IMR-90 (cell line): ENCODE results near the gene MAS1L. TPM values are rescaled to one million over a fixed set of nuclear protein-coding genes. Genes with fewer than 3 reads are reported as not detected.

Experiments
- ATAC-seq: fragments of 200-7000 bp; cut with Tn5 transposase; 2 replicates; pipeline ENCODE4 v1.9.1; 2020; ENCODE audit warnings: low read depth, mild to moderate bottlenecking, moderate library complexity
- BruUV-seq: library from RNA; stranded (reverse); fragments of 400-500 nt; replicated peaks from 2 replicates; lab custom pipeline; 2021; lab: Mats Ljungman, UMichigan
- CTCF ChIA-PET: fragments of 300-600 bp; formaldehyde crosslinking; extraction: SDS; loops from one replicate; lab custom pipeline; 2021; ENCODE audit warnings: antibody characterized with exemption; lab: Yijun Ruan, JAX
- POLR2A ChIA-PET: fragments of 300-600 bp; sonication (Branson Sonifier 250); formaldehyde crosslinking; loops from one replicate; lab custom pipeline; 2022; ENCODE audit warnings: antibody characterized with exemption; ENCODE audit not compliant: unreplicated experiment; lab: Charles Lee
- DNase-seq: peaks from one replicate; pipeline ENCODE4 v3.0.0; 2013
- H2AFZ ChIP-seq: replicated peaks from 2 replicates; pipeline ENCODE3; 2013; ENCODE audit warnings: low read length, mild to moderate bottlenecking; ENCODE audit not compliant: poor library complexity
- H2AK5ac ChIP-seq: 2 replicates; pipeline ENCODE4 v1.6.1; 2013; ENCODE audit warnings: low read depth, low read length, inconsistent platforms
- H2AK9ac ChIP-seq: replicated peaks from 2 replicates; pipeline ENCODE3; 2013; ENCODE audit warnings: mild to moderate bottlenecking, low read depth, low read length, moderate library complexity; ENCODE audit not compliant: poor library complexity
- H2BK120ac ChIP-seq: 2 replicates; pipeline ENCODE4 v1.6.1; 2013; ENCODE audit warnings: low read depth, low read length, inconsistent platforms
- H2BK15ac ChIP-seq: 3 replicates; pipeline ENCODE4 v1.6.1; 2013; ENCODE audit warnings: low read depth, low read length, inconsistent platforms
- H2BK20ac ChIP-seq: 2 replicates; pipeline ENCODE4 v1.6.1; 2013; ENCODE audit warnings: low read depth, mild to moderate bottlenecking, inconsistent platforms, low read length, moderate library complexity
- H2BK5ac ChIP-seq: 2 replicates; pipeline ENCODE4 v1.6.1; 2013; ENCODE audit warnings: mild to moderate bottlenecking, low read depth, low read length, inconsistent platforms; ENCODE audit not compliant: poor library complexity, severe bottlenecking
- H3K14ac ChIP-seq: replicated peaks from 2 replicates; pipeline ENCODE4 v1.6.1; 2013; ENCODE audit warnings: low read depth, low read length, inconsistent platforms
- H3K18ac ChIP-seq: 2 replicates; pipeline ENCODE4 v1.6.1; 2013; ENCODE audit warnings: low read depth, low read length, control low read depth
- H3K23ac ChIP-seq: 2 replicates; pipeline ENCODE4 v1.6.1; 2013; ENCODE audit warnings: low read depth, low read length, inconsistent platforms
- H3K27ac ChIP-seq: 2 replicates; pipeline ENCODE4 v1.5.1; 2013; ENCODE audit warnings: mild to moderate bottlenecking, control low read depth, low read length; ENCODE audit not compliant: insufficient read depth
- H3K27me3 ChIP-seq: 2 replicates; pipeline ENCODE4 v1.6.1; 2013; ENCODE audit warnings: low read length; ENCODE audit not compliant: control insufficient read depth, insufficient read depth
- H3K36me3 ChIP-seq: 2 replicates; pipeline ENCODE4 v1.6.1; 2013; ENCODE audit warnings: low read length, mixed read lengths; ENCODE audit not compliant: control insufficient read depth, insufficient read depth
- H3K4ac ChIP-seq: 2 replicates; pipeline ENCODE4 v1.6.1; 2013; ENCODE audit warnings: low read depth, low read length, inconsistent platforms
- H3K4me1 ChIP-seq: 2 replicates; pipeline ENCODE4 v1.6.1; 2013; ENCODE audit warnings: low read length, mixed read lengths; ENCODE audit not compliant: control insufficient read depth, insufficient read depth
- H3K4me2 ChIP-seq: 2 replicates; pipeline ENCODE4 v1.6.1; 2013; ENCODE audit warnings: low read depth, mild to moderate bottlenecking, control low read depth, low read length, moderate library complexity
- H3K4me3 ChIP-seq: 2 replicates; pipeline ENCODE4 v1.5.1; 2013; ENCODE audit warnings: low read depth, mild to moderate bottlenecking, control low read depth, low read length, moderate library complexity; ENCODE audit not compliant: insufficient read depth
- H3K56ac ChIP-seq: 2 replicates; pipeline ENCODE4 v1.6.1; 2013; ENCODE audit warnings: low read length, inconsistent platforms; ENCODE audit not compliant: insufficient read depth; ENCODE audit errors: extremely low read depth
- H3K79me1 ChIP-seq, 2 experiments: 2 replicates each; pipeline ENCODE4 v1.6.1; 2013; ENCODE audit warnings: low read length in 2 of 2, inconsistent platforms in 1 of 2, low read depth in 1 of 2
- H3K9ac ChIP-seq: 2 replicates; pipeline ENCODE4 v1.6.1; 2013; ENCODE audit warnings: low read depth, low read length, control low read depth
- H3K9me1 ChIP-seq: 2 replicates; pipeline ENCODE4 v1.6.1; 2013; ENCODE audit warnings: low read length, inconsistent platforms; ENCODE audit not compliant: insufficient read depth
- H3K9me3 ChIP-seq: 2 replicates; pipeline ENCODE4 v1.6.1; 2013; ENCODE audit warnings: low read length; ENCODE audit not compliant: control insufficient read depth, insufficient read depth
- H4K20me1 ChIP-seq: 2 replicates; pipeline ENCODE4 v1.6.1; 2013; ENCODE audit warnings: low read length, inconsistent platforms; ENCODE audit not compliant: insufficient read depth
- H4K5ac ChIP-seq: 2 replicates; pipeline ENCODE4 v1.6.1; 2013; ENCODE audit warnings: mild to moderate bottlenecking, low read depth, low read length, control low read depth
- H4K8ac ChIP-seq, 2 experiments: 2 replicates each; pipeline ENCODE4 v1.6.1; 2013; ENCODE audit warnings: low read depth in 2 of 2, low read length in 2 of 2, control low read depth in 1 of 2, inconsistent platforms in 1 of 2
- H4K91ac ChIP-seq: 2 replicates; pipeline ENCODE4 v1.6.1; 2013; ENCODE audit warnings: low read depth, low read length, inconsistent platforms; ENCODE audit not compliant: insufficient read depth
- BHLHE40 ChIP-seq: fragments of 150-350 bp; IDR thresholded peaks from 2 replicates; pipeline ENCODE4 v1.6.1; 2016; ENCODE audit warnings: mild to moderate bottlenecking, low read depth, low read length
- CEBPB ChIP-seq: IDR thresholded peaks from 2 replicates; pipeline ENCODE4 v1.6.1; 2012; ENCODE audit warnings: low read depth, low read length, improper control_type of control experiment
- CHD1 ChIP-seq: IDR thresholded peaks from 2 replicates; pipeline ENCODE4 v1.6.1; 2012; ENCODE audit warnings: low read depth, low read length, improper control_type of control experiment
- FOS ChIP-seq: fragments of 150-350 bp; IDR thresholded peaks from 2 replicates; pipeline ENCODE4 v1.6.1; 2016; ENCODE audit warnings: low read depth, low read length
- MAFK ChIP-seq: IDR thresholded peaks from 2 replicates; pipeline ENCODE4 v1.6.1; 2012; ENCODE audit warnings: low read depth, low read length, improper control_type of control experiment
- MAZ ChIP-seq: IDR thresholded peaks from 2 replicates; pipeline ENCODE4 v1.6.1; 2012; ENCODE audit warnings: low read depth, mild to moderate bottlenecking, low read length, improper control_type of control experiment, moderate library complexity, borderline replicate concordance
- RFX5 ChIP-seq: IDR thresholded peaks from 2 replicates; pipeline ENCODE4 v1.8.0; 2012; ENCODE audit warnings: low read depth, mild to moderate bottlenecking, low read length, moderate library complexity
- WGBS, 2 experiments: methylation state at CpG; one replicate each; pipeline versions ENCODE4 v1.1.5 to v1.1.7; 2013; ENCODE audit warnings: missing lambda C conversion rate in 2 of 2; ENCODE audit not compliant: insufficient read length in 1 of 2; ENCODE audit errors: extremely low coverage in 2 of 2; 5-methylcytosine and 5-hydroxymethylcytosine counted together
- dilution Hi-C: fragments of 300-500 bp; cut with HindIII; formaldehyde crosslinking; loops from one replicate; pipeline ENCODE4 v1.14.3; 2018; ENCODE audit warnings: low sequenced_read_pairs; ENCODE audit not compliant: unreplicated experiment
- in situ Hi-C: fragments of 300-500 bp; cut with MboI; formaldehyde crosslinking; loops from 3 replicates; pipeline ENCODE4 v1.14.3; 2019; ENCODE audit warnings: low sequenced_read_pairs, inconsistent platforms, mixed read lengths
- intact Hi-C: fragments of 100-400 bp; cut with micrococcal nuclease; formaldehyde crosslinking; loops from 2 replicates; pipeline ENCODE4 v1.10.0; 2022
- polyA plus RNA-seq, 3 experiments: library from polyadenylated mRNA; depleted of rRNA; stranded (reverse); fragments of >200 nt; gene quantifications; 2 replicates each; pipeline ENCODE4 v1.2.3, GENCODE V29; 2012; ENCODE audit warnings: low replicate concordance in 1 of 3
- total RNA-seq: library from RNA; depleted of rRNA; stranded (reverse); fragments of >200 nt; gene quantifications from 2 replicates; pipeline ENCODE4 v1.2.3, GENCODE V29; 2012
- TF ChIP-seq, protein P1 (sequence below): fragments of 150-350 bp; IDR thresholded peaks from 2 replicates; pipeline ENCODE4 v1.6.1; 2016; ENCODE audit warnings: low read depth, mild to moderate bottlenecking, low read length, moderate library complexity, borderline replicate concordance
- TF ChIP-seq, protein P2 (sequence below): conservative IDR thresholded peaks from 2 replicates; pipeline ENCODE4 v1.5.1; 2012; ENCODE audit warnings: mild to moderate bottlenecking, low read depth, low read length, improper control_type of control experiment
- TF ChIP-seq, protein P3 (sequence below): fragments of 150-350 bp; IDR thresholded peaks from 2 replicates; pipeline ENCODE4 v1.6.1; 2017; ENCODE audit warnings: mild to moderate bottlenecking, antibody characterized with exemption, low read length, low read depth

MAS1L gene
- total and polyA plus RNA-seq, 2 of the 4 experiments (the other 2 are of a cell fraction): not detected

- Histone ChIP-seq H4K5ac (no peak overlapping the region), H2AK9ac (no peak overlapping the region), H2BK120ac (no peak overlapping the region), H3K4me3 (no peak overlapping the region), H3K9me3 (peaks cover 8% of the 10 kb centered on the region; the same call in 1 of the 2 replicates), H3K9ac (no peak overlapping the region), H3K18ac (no peak overlapping the region), H3K56ac (no peak overlapping the region), H3K27me3 (no peaks in the 10 kb centered on the region), H3K9me1 (no peaks in the 10 kb centered on the region), H4K91ac (no peak overlapping the region), H3K4me1 (no peaks in the 10 kb centered on the region), H2AK5ac (no peak overlapping the region), H3K36me3 (no peaks in the 10 kb centered on the region), H3K4ac (no peak overlapping the region), H2AFZ (no peak overlapping the region), H4K8ac (no peak overlapping the region), H2BK5ac (no peak overlapping the region), H2BK15ac (no peak overlapping the region), H3K14ac (no peak overlapping the region), H3K23ac (no peak overlapping the region), H3K27ac (no peak overlapping the region), H3K79me1 (no peaks in the 10 kb centered on the region), H2BK20ac (no peak overlapping the region), H3K4me2 (no peak overlapping the region), H4K20me1 (no peaks in the 10 kb centered on the region)
- BruUV-seq: no TSS peak
- intact Hi-C loops (no loop called here), in situ Hi-C loops (no loop called here), dilution Hi-C loops (no loop called here)
- ATAC-seq: no peak
- WGBS, 2 experiments: no CpG with 5 or more reads among the region's 5 CpGs
- no peak for TF ChIP-seq RFX5
- no peak for TF ChIP-seq FOS
- TF ChIP-seq CEBPB: no peak
- TF ChIP-seq, protein P1, sequence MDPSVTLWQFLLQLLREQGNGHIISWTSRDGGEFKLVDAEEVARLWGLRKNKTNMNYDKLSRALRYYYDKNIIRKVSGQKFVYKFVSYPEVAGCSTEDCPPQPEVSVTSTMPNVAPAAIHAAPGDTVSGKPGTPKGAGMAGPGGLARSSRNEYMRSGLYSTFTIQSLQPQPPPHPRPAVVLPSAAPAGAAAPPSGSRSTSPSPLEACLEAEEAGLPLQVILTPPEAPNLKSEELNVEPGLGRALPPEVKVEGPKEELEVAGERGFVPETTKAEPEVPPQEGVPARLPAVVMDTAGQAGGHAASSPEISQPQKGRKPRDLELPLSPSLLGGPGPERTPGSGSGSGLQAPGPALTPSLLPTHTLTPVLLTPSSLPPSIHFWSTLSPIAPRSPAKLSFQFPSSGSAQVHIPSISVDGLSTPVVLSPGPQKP: no peak
- TF ChIP-seq MAFK: no peak
- TF ChIP-seq, protein P2, sequence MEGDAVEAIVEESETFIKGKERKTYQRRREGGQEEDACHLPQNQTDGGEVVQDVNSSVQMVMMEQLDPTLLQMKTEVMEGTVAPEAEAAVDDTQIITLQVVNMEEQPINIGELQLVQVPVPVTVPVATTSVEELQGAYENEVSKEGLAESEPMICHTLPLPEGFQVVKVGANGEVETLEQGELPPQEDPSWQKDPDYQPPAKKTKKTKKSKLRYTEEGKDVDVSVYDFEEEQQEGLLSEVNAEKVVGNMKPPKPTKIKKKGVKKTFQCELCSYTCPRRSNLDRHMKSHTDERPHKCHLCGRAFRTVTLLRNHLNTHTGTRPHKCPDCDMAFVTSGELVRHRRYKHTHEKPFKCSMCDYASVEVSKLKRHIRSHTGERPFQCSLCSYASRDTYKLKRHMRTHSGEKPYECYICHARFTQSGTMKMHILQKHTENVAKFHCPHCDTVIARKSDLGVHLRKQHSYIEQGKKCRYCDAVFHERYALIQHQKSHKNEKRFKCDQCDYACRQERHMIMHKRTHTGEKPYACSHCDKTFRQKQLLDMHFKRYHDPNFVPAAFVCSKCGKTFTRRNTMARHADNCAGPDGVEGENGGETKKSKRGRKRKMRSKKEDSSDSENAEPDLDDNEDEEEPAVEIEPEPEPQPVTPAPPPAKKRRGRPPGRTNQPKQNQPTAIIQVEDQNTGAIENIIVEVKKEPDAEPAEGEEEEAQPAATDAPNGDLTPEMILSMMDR: no peak
- TF ChIP-seq, protein P3, sequence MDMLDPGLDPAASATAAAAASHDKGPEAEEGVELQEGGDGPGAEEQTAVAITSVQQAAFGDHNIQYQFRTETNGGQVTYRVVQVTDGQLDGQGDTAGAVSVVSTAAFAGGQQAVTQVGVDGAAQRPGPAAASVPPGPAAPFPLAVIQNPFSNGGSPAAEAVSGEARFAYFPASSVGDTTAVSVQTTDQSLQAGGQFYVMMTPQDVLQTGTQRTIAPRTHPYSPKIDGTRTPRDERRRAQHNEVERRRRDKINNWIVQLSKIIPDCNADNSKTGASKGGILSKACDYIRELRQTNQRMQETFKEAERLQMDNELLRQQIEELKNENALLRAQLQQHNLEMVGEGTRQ: no peak
- TF ChIP-seq CHD1: no peak
- no peak for TF ChIP-seq BHLHE40
- no peak for TF ChIP-seq MAZ
- DNase-seq: no peak
- CTCF ChIA-PET: no interaction called here
- POLR2A ChIA-PET: no interaction called here
These were observed 19.6 kb upstream of the MAS1L start for GRCh38 chr6:29507319-29507718.
